Fibroblast of the aortic adventitia (primary cell): Measurements from ENCODE around the gene LCN2. TPM values are rescaled to one million over a fixed set of nuclear protein-coding genes. Genes with fewer than 3 reads are reported as not detected.
"Not testable (repeated sequence)": the region's sequence is repeated elsewhere in the genome, so short reads cannot be mapped to it uniquely, and the experiment has no call there.

Experiments
- DNase-seq: peaks from one replicate; pipeline ENCODE4 v3.0.0-alpha.2; 2010; ENCODE audit warnings: low read depth
- H3K4me3 ChIP-seq: 2 replicates; pipeline ENCODE4 v1.5.1; 2011; ENCODE audit warnings: low read depth, mild to moderate bottlenecking, control low read depth, low read length, moderate library complexity
- CTCF ChIP-seq: IDR thresholded peaks from 2 replicates; pipeline ENCODE4 v1.5.1; 2011; ENCODE audit warnings: mild to moderate bottlenecking, low read length, control low read depth, inconsistent platforms; ENCODE audit not compliant: insufficient read depth
- total RNA-seq: library from RNA; depleted of rRNA; stranded (reverse); fragments of >200 nt; gene quantifications from 2 replicates; pipeline ENCODE4 v1.2.3, GENCODE V29; 2012; ENCODE audit warnings: low replicate concordance

LCN2 gene
- total RNA-seq, 1 donor, result not detected

- H3K4me3 ChIP-seq, DNase-seq: not testable (repeated sequence)
Measured at GRCh38 chr9:128132139-128132538, 17.1 kb upstream of the LCN2 start.

- DNase-seq, H3K4me3 ChIP-seq: not testable (repeated sequence)
Measured at GRCh38 chr9:128135561-128135960, 13.7 kb upstream of the LCN2 start.

- no peak for TF ChIP-seq CTCF
- no peak overlapping the region for H3K4me3 ChIP-seq
- peak; percentile 58 for DNase-seq
Measured at GRCh38 chr9:128136816-128137793, 12.1 kb upstream of the LCN2 start.

GRCh38 chr9:128138001-128138400, 11.3 kb upstream of the LCN2 start:
- no peak for TF ChIP-seq CTCF

GRCh38 chr9:128139621-128140020, 9.6 kb upstream of the LCN2 start:
- no peak overlapping the region for H3K4me3 ChIP-seq
- TF ChIP-seq CTCF, result no peak

More at GRCh38 chr9:128138001-128138400, 11.3 kb upstream of the LCN2 start:
- no peak overlapping the region for H3K4me3 ChIP-seq
- DNase-seq, result no peak

GRCh38 chr9:128141604-128142003, 7.6 kb upstream of the LCN2 start:
- H3K4me3 ChIP-seq, result no peak overlapping the region
- TF ChIP-seq CTCF, result no peak
- no peak for DNase-seq

More at GRCh38 chr9:128139621-128140020, 9.6 kb upstream of the LCN2 start:
- DNase-seq, result no peak

GRCh38 chr9:128142061-128142460, 7.2 kb upstream of the LCN2 start:
- TF ChIP-seq CTCF, result no peak
- H3K4me3 ChIP-seq, result no peak overlapping the region
- DNase-seq, result no peak

- TF ChIP-seq CTCF, result no peak
- no peak for DNase-seq
- no peak overlapping the region for H3K4me3 ChIP-seq
Measured at GRCh38 chr9:128142596-128142995, 6.7 kb upstream of the LCN2 start.
